Measurements from ENCODE around the gene RPL36. TPM values are rescaled to one million over a fixed set of nuclear protein-coding genes. Genes with fewer than 3 reads are reported as not detected.

The RPL36 gene
- total RNA-seq, 3 donors from 2014 or later: 541 to 812 (median 769) TPM

- Histone ChIP-seq H3K4me1 (ENCODE audit: low read depth) (no peaks in the 10 kb centered on the region), H3K36me3 (ENCODE audit: low read depth) (no peaks in the 10 kb centered on the region), H3K9me3 (no peaks in the 10 kb centered on the region), H3K4me3 (no peak overlapping the region)
- DNase-seq (no peak), ATAC-seq (no peak)
- intact Hi-C loops (cut with DNase I, micrococcal nuclease): no loop called here
- no peak for TF ChIP-seq CTCF (IDR thresholded peaks at IDR 0.05)
These were observed 17.8 kb downstream of the RPL36 start for GRCh38 chr19:5707576-5708575.

DNA sequence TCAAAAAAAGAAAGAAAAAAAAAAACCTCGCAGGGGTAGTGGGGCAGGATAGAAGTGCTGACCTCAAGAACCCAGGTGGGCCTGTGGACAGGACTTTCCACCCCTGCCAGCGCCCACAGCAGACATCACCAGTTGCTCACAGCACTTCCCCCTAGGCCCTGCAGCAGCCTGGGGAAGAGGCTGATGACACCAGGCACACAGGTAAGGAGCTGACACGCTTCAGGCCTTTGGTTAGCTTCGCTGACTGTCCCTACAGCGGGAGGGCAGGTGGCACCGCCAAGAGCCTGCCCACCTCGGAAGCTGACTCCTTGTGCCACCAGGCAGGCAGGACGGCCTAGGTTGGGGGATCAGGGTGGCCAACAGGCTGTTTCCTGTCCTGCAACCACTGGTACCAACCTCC lies 20.9 kb downstream of the RPL36 start:
- no peaks in the 10 kb centered on the region for H3K9me3 ChIP-seq
- H3K36me3 ChIP-seq (ENCODE audit: low read depth): no peaks in the 10 kb centered on the region
- H3K4me1 ChIP-seq (ENCODE audit: low read depth): no peaks in the 10 kb centered on the region
- no peak overlapping the region for H3K4me3 ChIP-seq
- no peak for ATAC-seq
- intact Hi-C loops (cut with DNase I, micrococcal nuclease): no loop called here
- DNase-seq: no peak
- TF ChIP-seq CTCF (IDR thresholded peaks at IDR 0.05): no peak

GRCh38 chr19:5711713-5712161 lies 21.6 kb downstream of the RPL36 start:
- H3K36me3 ChIP-seq (ENCODE audit: low read depth): no peaks in the 10 kb centered on the region
- ATAC-seq: no peak

GRCh38 chr19:5713228-5713627 lies 23.1 kb downstream of the RPL36 start:
- TF ChIP-seq CTCF (IDR thresholded peaks at IDR 0.05): no peak
- no peaks in the 10 kb centered on the region for H3K9me3 ChIP-seq
- H3K36me3 ChIP-seq (ENCODE audit: low read depth): no peaks in the 10 kb centered on the region
- ATAC-seq: no peak
- H3K4me1 ChIP-seq (ENCODE audit: low read depth): peaks cover 2% of the 10 kb centered on the region
- no peak for DNase-seq
- intact Hi-C loops (cut with DNase I, micrococcal nuclease): no loop called here
- H3K4me3 ChIP-seq: no peak overlapping the region

More at GRCh38 chr19:5711713-5712161, 21.6 kb downstream of the RPL36 start:
- Histone ChIP-seq H3K4me1 (ENCODE audit: low read depth) (no peaks in the 10 kb centered on the region), H3K4me3 (no peak overlapping the region), H3K9me3 (no peaks in the 10 kb centered on the region)
- intact Hi-C loops (cut with DNase I, micrococcal nuclease): no loop called here
- no peak for DNase-seq
- TF ChIP-seq CTCF (IDR thresholded peaks at IDR 0.05): no peak

- no peaks in the 10 kb centered on the region for H3K36me3 ChIP-seq (ENCODE audit: low read depth)
- intact Hi-C loops (cut with DNase I, micrococcal nuclease): no loop called here
- no peak for DNase-seq
These were observed 24.7 kb downstream of the RPL36 start for GRCh38 chr19:5714816-5715215.

More at GRCh38 chr19:5714816-5715215, 24.7 kb downstream of the RPL36 start:
- peaks cover 12% of the 10 kb centered on the region for H3K4me1 ChIP-seq (ENCODE audit: low read depth)
- TF ChIP-seq CTCF (IDR thresholded peaks at IDR 0.05): no peak
- H3K9me3 ChIP-seq: no peaks in the 10 kb centered on the region
- ATAC-seq: no peak
- H3K4me3 ChIP-seq: no peak overlapping the region

Measured in mucosa of descending colon (tissue), 3 donors.